ENCODE results near the gene CPNE1.

Gene CPNE1

GRCh38 chr20:35600176-35600992, 64.3 kb downstream of the CPNE1 start:
- no peak for TF ChIP-seq FOXP2 (optimal IDR thresholded peaks at IDR 0.05; ENCODE audit: borderline replicate concordance, extremely low read depth, extremely low read length, insufficient read depth)
- TF ChIP-seq TAF1 (IDR thresholded peaks at IDR 0.05; ENCODE audit: borderline replicate concordance, insufficient read depth, low read length): no peak
- no peak for TF ChIP-seq POLR2AphosphoS5 (IDR thresholded peaks at IDR 0.05; ENCODE audit: low read depth, low read length)
- no peak for TF ChIP-seq REST (IDR thresholded peaks at IDR 0.05; ENCODE audit: insufficient read depth in 1 of 2, low read depth in 2 of 2, low read length in 2 of 2)
- TF ChIP-seq SIN3A (IDR thresholded peaks at IDR 0.05; ENCODE audit: borderline replicate concordance, insufficient read depth, low read length): no peak

GRCh38 chr20:35599776-35600120, 65.0 kb downstream of the CPNE1 start:
- TF ChIP-seq FOXP2 (optimal IDR thresholded peaks at IDR 0.05; ENCODE audit: borderline replicate concordance, extremely low read depth, extremely low read length, insufficient read depth) (no peak), SIN3A (IDR thresholded peaks at IDR 0.05; ENCODE audit: borderline replicate concordance, insufficient read depth, low read length) (no peak), REST (IDR thresholded peaks at IDR 0.05; ENCODE audit: insufficient read depth in 1 of 2, low read depth in 2 of 2, low read length in 2 of 2) (no peak), POLR2AphosphoS5 (IDR thresholded peaks at IDR 0.05; ENCODE audit: low read depth, low read length) (no peak), TAF1 (IDR thresholded peaks at IDR 0.05; ENCODE audit: borderline replicate concordance, insufficient read depth, low read length) (no peak)

- TF ChIP-seq POLR2AphosphoS5 (IDR thresholded peaks at IDR 0.05; ENCODE audit: low read depth, low read length) (no peak), FOXP2 (optimal IDR thresholded peaks at IDR 0.05; ENCODE audit: borderline replicate concordance, extremely low read depth, extremely low read length, insufficient read depth) (no peak), SIN3A (IDR thresholded peaks at IDR 0.05; ENCODE audit: borderline replicate concordance, insufficient read depth, low read length) (no peak), REST (IDR thresholded peaks at IDR 0.05; ENCODE audit: insufficient read depth in 1 of 2, low read depth in 2 of 2, low read length in 2 of 2) (no peak), TAF1 (IDR thresholded peaks at IDR 0.05; ENCODE audit: borderline replicate concordance, insufficient read depth, low read length) (no peak)
Observed at GRCh38 chr20:35598899-35599775, 65.6 kb downstream of the CPNE1 start.

- TF ChIP-seq REST (IDR thresholded peaks at IDR 0.05; ENCODE audit: insufficient read depth in 1 of 2, low read depth in 2 of 2, low read length in 2 of 2) (no peak), POLR2AphosphoS5 (IDR thresholded peaks at IDR 0.05; ENCODE audit: low read depth, low read length) (no peak), SIN3A (IDR thresholded peaks at IDR 0.05; ENCODE audit: borderline replicate concordance, insufficient read depth, low read length) (no peak), TAF1 (IDR thresholded peaks at IDR 0.05; ENCODE audit: borderline replicate concordance, insufficient read depth, low read length) (no peak), FOXP2 (optimal IDR thresholded peaks at IDR 0.05; ENCODE audit: borderline replicate concordance, extremely low read depth, extremely low read length, insufficient read depth) (no peak)
Observed at GRCh38 chr20:35598476-35598875, 66.2 kb downstream of the CPNE1 start.

All from PFSK-1 (cell line).